Keratinocyte (primary cell): Measurements from ENCODE around the gene TBC1D4. TPM values are rescaled to one million over a fixed set of nuclear protein-coding genes. Genes with fewer than 3 reads are reported as not detected.

Source experiments
- DNase-seq: peaks from one replicate; pipeline ENCODE4 v3.0.0-alpha.2; 2011; ENCODE audit warnings: low read depth, missing footprints, low spot score
- FAIRE-seq: peaks from 2 replicates; lab custom pipeline; 2011; peaks lifted over from hg19 to GRCh38; lab: Jason Lieb, UNC
- H2AFZ ChIP-seq: 2 replicates; pipeline ENCODE4 v1.6.0; 2012; ENCODE audit warnings: low read length, control low read depth, inconsistent platforms; ENCODE audit not compliant: control insufficient read depth
- H3K27ac ChIP-seq: 2 replicates; pipeline ENCODE4 v1.5.1; 2011; ENCODE audit warnings: low read length; ENCODE audit not compliant: control insufficient read depth, insufficient read depth
- H3K27me3 ChIP-seq: 3 replicates; pipeline ENCODE4 v1.6.0; 2011; ENCODE audit warnings: low read length; ENCODE audit not compliant: control insufficient read depth, insufficient read depth; ENCODE audit errors: extremely low read depth
- H3K36me3 ChIP-seq, 2 experiments: 2 replicates in 1 of 2; 3 replicates in 1 of 2; pipeline ENCODE4 v1.5.1; 2011; ENCODE audit warnings: low read length in 2 of 2, mild to moderate bottlenecking in 1 of 2; ENCODE audit not compliant: control insufficient read depth in 2 of 2, insufficient read depth in 2 of 2; ENCODE audit errors: extremely low read depth in 1 of 2
- H3K4me1 ChIP-seq: 3 replicates; pipeline ENCODE4 v1.5.1; 2011; ENCODE audit warnings: low read length; ENCODE audit not compliant: control insufficient read depth, insufficient read depth; ENCODE audit errors: extremely low read depth
- H3K4me2 ChIP-seq: 3 replicates; pipeline ENCODE4 v1.6.0; 2011; ENCODE audit warnings: low read depth, low read length; ENCODE audit not compliant: control insufficient read depth, insufficient read depth; ENCODE audit errors: extremely low read depth
- H3K4me3 ChIP-seq, 3 experiments: fragments of 200-600 bp in 1 of 3; sonication (generic) in 1 of 3; 2 replicates in 2 of 3; 3 replicates in 1 of 3; pipeline ENCODE4 v1.5.1; 2011 to 2016; ENCODE audit warnings: low read length in 3 of 3, mild to moderate bottlenecking in 3 of 3, control low read depth in 2 of 3, inconsistent platforms in 1 of 3, low read depth in 1 of 3, mixed read lengths in 1 of 3, mixed run types in 1 of 3, moderate library complexity in 1 of 3; ENCODE audit not compliant: control insufficient read depth in 2 of 3, insufficient read depth in 2 of 3; ENCODE audit errors: extremely low read depth in 1 of 3
- H3K79me2 ChIP-seq: 2 replicates; pipeline ENCODE4 v1.6.0; 2012; ENCODE audit warnings: low read length; ENCODE audit not compliant: control insufficient read depth, insufficient read depth
- H3K9ac ChIP-seq: 3 replicates; pipeline ENCODE4 v1.6.0; 2011; ENCODE audit warnings: low read length; ENCODE audit not compliant: control insufficient read depth, insufficient read depth; ENCODE audit errors: extremely low read depth
- H3K9me1 ChIP-seq: 3 replicates; pipeline ENCODE4 v1.6.0; 2011; ENCODE audit warnings: low read length; ENCODE audit not compliant: control insufficient read depth, insufficient read depth; ENCODE audit errors: extremely low read depth
- H3K9me3 ChIP-seq: 2 replicates; pipeline ENCODE4 v1.5.1; 2012; ENCODE audit warnings: low read depth, low read length; ENCODE audit not compliant: control insufficient read depth
- H4K20me1 ChIP-seq: 3 replicates; pipeline ENCODE4 v1.6.0; 2011; ENCODE audit warnings: low read length; ENCODE audit not compliant: control insufficient read depth, insufficient read depth; ENCODE audit errors: extremely low read depth
- CTCF ChIP-seq, 3 experiments: IDR thresholded peaks in 1 of 3; conservative IDR thresholded peaks in 1 of 3; optimal IDR thresholded peaks in 1 of 3; 2 replicates in 2 of 3; 3 replicates in 1 of 3; pipeline versions ENCODE3 to v1.5.1; 2011; ENCODE audit warnings: low read length in 3 of 3, mild to moderate bottlenecking in 3 of 3, moderate library complexity in 2 of 3, control low read depth in 1 of 3, inconsistent platforms in 1 of 3; ENCODE audit not compliant: insufficient read depth in 2 of 3; ENCODE audit errors: extremely low read depth in 1 of 3
- EZH2 ChIP-seq: IDR thresholded peaks from one replicate; pipeline ENCODE4 v1.6.1; 2012; ENCODE audit warnings: inconsistent platforms, mild to moderate bottlenecking, low read length, moderate library complexity
- dilution Hi-C: fragments of 300-500 bp; cut with MboI; formaldehyde crosslinking; loops from one replicate; pipeline ENCODE4 v1.7.0; 2020; ENCODE audit warnings: low sequenced_read_pairs; ENCODE audit not compliant: extremely low pct_ligation_motif_present
- polyA plus RNA-seq, 5 experiments: library from polyadenylated mRNA; depleted of rRNA in 3 of 5; stranded (reverse) in 3 of 5; stranded (forward) in 1 of 5; unstranded in 1 of 5; fragments of >200 nt; gene quantifications; 1 replicate in 1 of 5; 2 replicates in 3 of 5; 3 replicates in 1 of 5; pipeline versions ENCODE4 v1.2.1 to v1.2.3, GENCODE V29; 2011 to 2012; ENCODE audit warnings: missing spikeins in 2 of 5, low read depth in 1 of 5, low replicate concordance in 1 of 5

Gene TBC1D4
- polyA plus RNA-seq, 1 donor (not counting 4 experiments of a cell fraction or from before 2014, with no cell fraction given): 14.2 TPM

GRCh38 chr13:75369981-75370380 is 112.0 kb downstream of the TBC1D4 start:
- H3K79me2 ChIP-seq: peaks cover 4% of the 10 kb centered on the region
- H3K9me3 ChIP-seq: no peaks in the 10 kb centered on the region
- H2AFZ ChIP-seq: no peak overlapping the region
- no peak overlapping the region for H3K4me3 ChIP-seq
- H4K20me1 ChIP-seq: no peaks in the 10 kb centered on the region
- no peak overlapping the region for H3K9ac ChIP-seq
- dilution Hi-C loops: no loop called here
- H3K27ac ChIP-seq: no peak overlapping the region
- no peaks in the 10 kb centered on the region for H3K27me3 ChIP-seq
- H3K9me1 ChIP-seq: no peaks in the 10 kb centered on the region
- no peaks in the 10 kb centered on the region for H3K36me3 ChIP-seq
- FAIRE-seq (no peak), DNase-seq (no peak)
- no peak overlapping the region for H3K4me2 ChIP-seq
- TF ChIP-seq EZH2 (no peak), CTCF (optimal IDR thresholded peaks at IDR 0.05 in 1 of 3, IDR thresholded peaks at IDR 0.05 in 1 of 3, conservative IDR thresholded peaks at IDR 0.05 in 1 of 3; ENCODE audit: extremely low read depth in 1 of 3, insufficient read depth in 2 of 3, low read length in 3 of 3) (no peak)
- H3K4me1 ChIP-seq: peaks cover 25% of the 10 kb centered on the region

- dilution Hi-C loops: no loop called here
- no peaks in the 10 kb centered on the region for H3K27me3 ChIP-seq
- FAIRE-seq (peak; percentile 71), DNase-seq (no peak)
- H3K36me3 ChIP-seq: no peaks in the 10 kb centered on the region
- H3K4me1 ChIP-seq: peaks cover 43% of the 10 kb centered on the region
- H3K79me2 ChIP-seq: no peaks in the 10 kb centered on the region
- no peak overlapping the region for H3K4me3 ChIP-seq
- H3K4me2 ChIP-seq: no peak overlapping the region
- no peak overlapping the region for H3K9ac ChIP-seq
- TF ChIP-seq EZH2: no peak
- no peak for TF ChIP-seq CTCF (optimal IDR thresholded peaks at IDR 0.05 in 1 of 3, IDR thresholded peaks at IDR 0.05 in 1 of 3, conservative IDR thresholded peaks at IDR 0.05 in 1 of 3; ENCODE audit: extremely low read depth in 1 of 3, insufficient read depth in 2 of 3, low read length in 3 of 3)
- H4K20me1 ChIP-seq: no peaks in the 10 kb centered on the region
- no peak overlapping the region for H2AFZ ChIP-seq
- no peaks in the 10 kb centered on the region for H3K9me1 ChIP-seq
- H3K9me3 ChIP-seq: no peaks in the 10 kb centered on the region
- no peak overlapping the region for H3K27ac ChIP-seq
These were observed 113.8 kb downstream of the TBC1D4 start for GRCh38 chr13:75368167-75368566.
